Activated CD4-positive, alpha-beta T cell treated with anti-CD3 and anti-CD28 coated beads, Interleukin-2, amount 50 U/mL, for 16 hours (primary cell): Measurements from ENCODE around the gene RAB11B.
A peak's percentile ranks its signal among the peaks of the same experiment; 100 is the strongest.
"Not testable (repeated sequence)": the region's sequence is repeated elsewhere in the genome, so short reads cannot be mapped to it uniquely, and the experiment has no call there.

Experiments
- DNase-seq: peaks from one replicate; pipeline ENCODE4 v3.0.0-alpha.2; 2020

The RAB11B gene

DNA sequence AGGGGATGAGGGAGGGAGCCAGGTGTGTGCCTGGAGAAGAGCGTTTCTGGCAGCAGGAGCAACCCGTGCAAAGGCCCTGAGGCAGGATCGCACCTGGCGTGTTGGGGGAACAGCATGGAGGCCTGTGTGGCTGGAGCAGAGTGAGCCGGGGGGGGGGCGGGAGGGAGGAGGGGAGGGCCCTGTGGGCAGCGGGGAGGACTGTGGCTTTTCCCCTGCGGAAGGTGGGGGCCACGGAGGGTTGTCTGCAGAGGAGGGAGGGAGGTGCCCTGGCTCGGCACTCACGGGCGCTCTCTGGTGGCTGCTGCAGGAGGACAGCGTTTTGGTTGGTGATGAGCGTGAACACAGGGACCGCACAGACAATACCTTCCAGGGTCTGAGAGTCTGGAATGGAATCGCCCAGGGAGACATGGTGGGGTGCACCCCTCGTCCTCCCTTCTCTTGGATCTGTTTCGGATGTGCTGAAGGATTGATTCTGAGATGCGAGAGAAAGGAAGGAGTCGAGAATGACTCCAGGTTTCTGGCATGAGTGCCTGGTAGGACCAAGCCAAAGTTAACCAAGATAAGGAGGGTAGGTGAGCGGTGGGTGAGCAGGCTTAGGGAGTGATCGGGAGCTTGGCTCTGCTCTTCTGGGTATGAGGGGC is 6.5 kb downstream of the RAB11B start:
- peak; percentile 69 for DNase-seq

DNA sequence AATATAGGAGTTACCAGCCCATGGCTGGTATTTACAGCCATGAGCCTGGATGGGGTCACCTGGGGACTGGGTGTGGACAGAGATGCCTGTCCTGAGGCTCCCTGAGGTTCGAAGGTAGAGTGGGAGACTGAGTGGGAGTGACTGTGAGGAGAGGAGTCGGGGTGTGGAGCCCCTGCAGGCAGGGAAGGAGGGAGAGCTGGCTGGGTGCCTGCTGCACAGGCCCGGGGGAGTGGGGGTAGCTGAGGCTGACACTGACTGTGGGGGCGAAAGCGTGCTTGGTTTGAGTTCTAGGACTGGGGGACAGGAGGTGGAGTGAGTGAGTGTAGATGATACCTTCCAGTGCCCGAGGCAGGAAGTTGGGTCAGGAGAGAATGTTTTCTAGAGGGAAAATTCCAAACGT is 7.1 kb downstream of the RAB11B start:
- DNase-seq = no peak

DNA sequence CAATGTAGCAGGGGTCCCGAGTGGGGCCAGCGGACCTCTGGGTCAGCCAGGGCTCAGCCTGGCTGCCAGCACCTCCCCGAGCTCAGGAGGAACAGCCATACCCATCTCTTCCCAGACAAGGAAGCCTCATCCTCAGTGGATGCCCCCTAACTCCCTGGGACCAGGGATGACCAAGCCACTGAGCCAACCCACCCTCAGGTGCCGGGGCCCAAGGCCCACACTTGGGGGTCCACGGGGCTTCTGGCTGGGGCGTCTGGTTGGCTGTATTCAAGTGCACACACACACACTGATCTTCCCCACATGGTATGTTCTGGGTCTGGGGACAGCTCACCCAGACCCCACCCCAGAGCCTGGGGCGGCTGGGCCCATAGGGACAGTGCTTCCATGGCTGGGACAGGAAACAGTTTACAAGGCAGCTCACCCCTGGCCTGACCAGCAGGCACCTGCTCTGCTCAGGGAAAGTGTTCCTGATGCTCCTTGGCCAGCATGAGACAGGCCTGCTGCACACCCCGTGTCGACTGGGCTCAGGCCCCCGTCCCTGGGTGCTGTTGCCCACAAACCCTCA is 7.7 kb downstream of the RAB11B start:
- no peak for DNase-seq

DNA sequence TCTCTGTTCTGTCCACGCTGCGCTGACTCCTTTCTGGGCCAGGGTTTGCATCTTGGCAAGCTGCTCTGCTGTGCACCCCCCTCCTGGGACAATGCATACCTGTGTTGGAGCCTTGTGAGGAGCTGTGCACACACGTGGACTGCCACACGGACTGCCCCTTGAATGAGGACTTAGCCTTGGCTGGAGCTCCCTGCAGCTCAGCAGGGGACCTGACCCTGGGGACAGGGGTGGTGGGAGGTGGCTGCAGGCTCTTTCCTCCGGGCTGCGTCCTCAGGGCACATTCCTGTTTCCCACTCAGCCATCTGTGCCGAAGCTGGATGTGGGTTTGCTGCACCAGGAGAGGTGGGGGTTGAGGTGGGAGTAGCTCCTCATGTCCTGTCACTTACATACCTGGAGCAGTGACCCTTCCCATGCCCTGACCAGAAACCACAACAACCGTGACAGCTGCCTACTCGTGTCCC is 8.2 kb downstream of the RAB11B start:
- DNase-seq = no peak

DNA sequence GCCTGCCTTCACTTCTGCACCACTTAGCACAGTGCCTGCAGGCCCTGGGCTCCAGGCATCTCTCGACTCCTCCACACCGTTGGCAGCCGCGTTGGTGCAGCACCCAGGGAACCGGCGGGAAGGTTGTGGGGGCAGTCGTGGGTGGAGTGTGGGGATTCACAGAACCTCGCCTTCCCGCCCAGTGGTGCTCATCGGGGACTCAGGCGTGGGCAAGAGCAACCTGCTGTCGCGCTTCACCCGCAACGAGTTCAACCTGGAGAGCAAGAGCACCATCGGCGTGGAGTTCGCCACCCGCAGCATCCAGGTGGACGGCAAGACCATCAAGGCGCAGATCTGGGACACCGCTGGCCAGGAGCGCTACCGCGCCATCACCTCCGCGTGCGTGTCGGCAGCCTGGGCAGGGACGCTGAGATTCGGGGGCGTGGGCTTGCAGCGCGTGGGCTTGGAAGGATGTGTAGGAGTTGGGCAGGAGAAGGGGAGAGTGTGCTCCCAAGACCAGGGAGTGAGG is 9.6 kb downstream of the RAB11B start:
- no peak for DNase-seq

DNA sequence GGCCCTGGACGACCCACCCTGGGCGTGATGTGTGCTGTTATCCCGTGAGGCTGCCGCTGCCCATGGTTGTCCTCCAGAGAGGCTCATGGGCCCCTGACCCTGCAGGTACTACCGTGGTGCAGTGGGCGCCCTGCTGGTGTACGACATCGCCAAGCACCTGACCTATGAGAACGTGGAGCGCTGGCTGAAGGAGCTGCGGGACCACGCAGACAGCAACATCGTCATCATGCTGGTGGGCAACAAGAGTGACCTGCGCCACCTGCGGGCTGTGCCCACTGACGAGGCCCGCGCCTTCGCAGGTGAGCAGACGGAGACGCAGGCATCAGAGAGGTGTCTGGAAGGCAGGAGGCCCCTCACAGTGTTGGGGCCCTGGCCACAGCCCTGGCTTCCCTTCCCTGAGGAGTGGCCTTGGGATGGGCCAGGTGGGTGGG is 11.8 kb downstream of the RAB11B start:
- DNase-seq = no peak

DNA sequence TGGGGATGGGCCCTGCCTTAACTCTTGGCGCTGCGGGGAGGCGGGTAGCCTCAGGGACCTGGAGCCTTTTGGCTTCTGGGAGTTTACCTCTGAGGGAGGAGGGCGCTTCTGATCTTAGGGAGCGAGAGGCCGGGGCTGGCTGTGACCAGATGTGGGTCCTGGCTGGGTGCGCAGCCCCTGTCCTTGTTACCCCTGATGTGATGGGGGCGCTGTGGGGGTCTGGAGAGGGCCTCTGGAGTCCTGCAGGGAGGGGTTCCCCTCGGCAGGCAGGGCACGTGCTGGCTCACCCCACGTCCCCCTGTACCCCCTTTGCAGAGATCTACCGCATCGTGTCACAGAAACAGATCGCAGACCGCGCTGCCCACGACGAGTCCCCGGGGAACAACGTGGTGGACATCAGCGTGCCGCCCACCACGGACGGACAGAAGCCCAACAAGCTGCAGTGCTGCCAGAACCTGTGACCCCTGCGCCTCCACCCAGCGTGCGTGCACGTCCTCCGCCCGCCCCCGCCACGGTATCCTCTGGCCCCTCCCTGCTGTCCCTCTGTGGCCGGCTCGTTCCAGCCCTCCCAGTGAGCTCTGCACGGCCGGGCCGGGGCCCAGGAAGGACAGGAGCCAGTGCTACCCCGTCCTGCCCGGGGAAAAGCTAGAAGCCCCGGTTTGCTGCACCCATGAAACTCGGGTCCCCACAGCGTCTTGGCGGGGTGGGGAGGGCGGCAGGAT is 13.1 kb downstream of the RAB11B start:
- DNase-seq = no peak

DNA sequence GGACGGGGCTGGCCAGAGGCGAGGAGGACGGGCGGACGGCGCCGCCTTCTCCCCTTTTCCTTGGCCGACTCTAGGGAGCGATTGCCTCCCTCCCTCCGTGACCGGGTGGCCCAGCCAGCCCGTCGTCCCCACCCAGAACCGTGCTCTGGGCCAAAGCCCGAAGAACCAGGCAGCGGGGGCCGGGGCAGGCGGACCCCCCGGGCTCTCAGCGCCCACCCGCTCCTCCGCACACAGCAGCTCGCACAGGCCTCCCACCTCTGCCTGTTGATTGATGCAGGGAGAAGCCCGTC is 13.6 kb downstream of the RAB11B start:
- DNase-seq = no peak

DNA sequence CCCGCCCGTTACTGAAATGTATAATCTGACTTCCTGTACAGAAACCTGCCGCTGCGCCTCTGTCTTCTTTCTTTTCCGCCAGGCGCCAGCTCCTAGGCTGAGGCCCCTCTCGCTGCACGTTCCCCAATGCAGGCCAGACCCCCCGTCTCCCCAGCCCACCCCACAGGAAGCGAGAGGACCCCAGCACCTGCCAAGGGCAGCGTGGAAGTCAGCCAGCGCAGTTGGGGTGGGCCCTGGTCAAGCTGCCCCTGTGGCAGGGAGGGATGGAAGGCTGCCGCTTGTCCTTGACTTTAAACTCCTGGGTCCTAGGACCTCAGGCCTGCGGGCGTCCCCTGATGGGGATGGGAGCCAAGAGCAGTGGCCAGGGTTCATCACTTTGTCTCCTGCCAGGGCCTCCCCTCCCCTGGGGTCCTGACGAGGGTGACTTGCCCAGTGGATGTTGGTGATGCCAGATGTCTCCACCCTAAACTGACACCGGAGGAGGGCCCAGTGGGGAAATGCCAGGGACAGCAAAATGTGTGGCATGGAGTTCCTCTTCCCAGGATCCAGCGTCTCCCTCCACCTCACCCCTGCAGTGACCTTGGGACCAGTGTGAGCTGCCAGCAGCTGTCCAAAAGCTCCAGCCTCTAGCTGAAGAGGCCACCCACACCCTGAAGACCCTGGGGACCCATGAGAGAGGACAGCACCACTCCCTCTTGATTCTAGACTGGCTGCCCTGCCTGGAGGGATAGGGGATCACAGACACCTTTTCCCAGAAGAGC is 14.4 kb downstream of the RAB11B start:
- DNase-seq = no peak

DNA sequence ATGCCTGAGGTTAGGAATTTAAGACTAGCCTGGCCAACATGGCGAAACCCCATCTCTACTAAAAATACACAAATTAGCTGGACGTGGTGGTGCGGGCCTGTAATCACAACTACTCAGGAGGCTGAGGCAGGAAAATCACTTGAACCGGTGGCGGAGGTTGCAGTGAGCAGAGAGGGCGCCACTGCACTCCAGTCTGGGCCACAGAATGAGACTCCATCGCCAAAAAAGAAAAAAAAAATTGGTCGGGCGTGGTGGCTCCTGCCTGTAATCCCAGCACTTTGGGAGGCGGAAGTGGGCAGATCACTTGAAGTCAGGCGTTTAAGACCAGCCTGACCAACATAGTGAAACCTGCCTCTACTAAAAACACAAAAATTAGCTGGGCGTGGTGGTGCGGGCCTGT is 20.6 kb downstream of the RAB11B start:
- not testable (repeated sequence) for DNase-seq

DNA sequence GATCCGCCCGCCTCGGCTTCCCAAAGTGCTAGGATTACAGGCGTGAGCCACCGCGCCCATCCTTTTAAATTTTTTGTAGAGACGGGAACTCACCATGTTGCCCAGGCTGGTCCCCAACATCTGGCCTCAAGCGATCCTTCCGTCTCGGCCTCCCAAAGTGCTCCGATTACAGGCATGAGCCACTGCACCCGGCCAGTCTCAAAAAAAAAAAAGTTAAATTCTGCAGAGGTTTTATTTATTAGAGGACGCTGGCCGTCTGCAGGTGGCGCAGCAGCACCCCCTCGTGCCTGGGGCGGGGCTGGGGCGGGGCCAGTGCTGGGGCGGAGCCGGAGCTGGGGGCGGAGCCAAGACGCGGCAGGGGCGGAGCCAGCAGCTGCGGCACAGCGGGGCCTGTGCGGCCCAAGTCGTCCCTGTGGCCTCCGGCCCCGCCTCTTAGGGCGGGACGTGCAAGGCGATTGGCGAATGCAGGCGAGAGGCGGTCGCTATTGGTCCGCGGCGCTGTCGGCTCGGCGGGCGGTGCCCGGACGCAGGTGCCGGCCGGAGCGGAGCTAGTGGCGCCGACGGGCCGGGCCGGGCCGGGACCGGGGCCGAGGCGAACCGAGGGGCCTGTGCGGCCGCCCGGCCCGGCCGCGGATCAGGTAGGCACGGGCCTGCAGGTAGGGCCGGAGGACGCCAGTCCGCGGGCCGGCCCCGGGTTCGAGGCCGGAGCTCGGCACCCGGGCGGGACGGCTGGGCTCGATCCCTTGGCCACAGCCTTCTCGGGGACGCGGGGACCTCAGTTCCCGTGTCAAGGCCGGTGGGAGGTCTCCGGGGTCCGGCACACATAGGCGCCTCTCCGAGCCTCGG is 22.8 kb downstream of the RAB11B start, which contains the start of gene MARCHF2:
Gene MARCHF2, plus strand, starts transcription at position 523 of the 846 bp plus-strand sequence. CDS start 8,536 bp downstream, outside the sequence.
- DNase-seq = peak; percentile 98

DNA sequence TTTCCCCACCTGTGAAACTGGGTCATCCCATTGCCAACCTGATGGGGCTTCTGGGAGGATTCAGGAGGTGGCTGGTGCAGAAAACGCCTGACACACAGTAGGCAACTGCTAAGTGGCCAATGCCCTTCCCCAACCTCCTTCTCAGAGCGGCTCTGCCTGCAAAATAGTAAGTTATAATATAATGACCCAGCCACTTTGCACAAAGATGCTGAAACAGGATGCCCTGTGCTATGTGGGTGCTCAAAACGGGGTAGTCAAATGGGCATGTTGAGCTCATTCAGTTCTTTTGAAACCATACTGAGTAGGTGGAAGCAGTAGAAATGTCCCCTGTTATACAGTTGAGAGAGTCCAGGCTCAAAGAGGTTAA is 23.5 kb downstream of the RAB11B start:
- no peak for DNase-seq

DNA sequence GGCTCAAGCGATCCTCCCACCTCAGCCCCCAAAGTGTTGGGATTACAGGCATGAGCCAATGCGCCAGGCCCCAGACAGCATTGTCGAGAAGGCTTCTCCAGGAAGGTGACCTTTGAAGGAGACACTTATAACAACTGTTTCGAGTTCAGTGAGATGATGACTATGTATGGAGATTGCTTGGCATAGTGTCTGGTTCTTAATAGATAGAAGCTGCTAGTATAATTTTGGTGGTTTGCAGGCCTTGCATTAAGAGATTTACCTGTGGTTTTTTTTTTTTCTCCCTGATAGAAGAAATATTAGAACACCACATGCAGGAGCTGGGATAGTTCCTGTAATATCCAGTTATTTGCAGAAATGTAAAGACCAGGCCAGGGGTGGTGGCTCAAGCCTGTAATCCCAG is 26.6 kb downstream of the RAB11B start:
- no peak for DNase-seq

DNA sequence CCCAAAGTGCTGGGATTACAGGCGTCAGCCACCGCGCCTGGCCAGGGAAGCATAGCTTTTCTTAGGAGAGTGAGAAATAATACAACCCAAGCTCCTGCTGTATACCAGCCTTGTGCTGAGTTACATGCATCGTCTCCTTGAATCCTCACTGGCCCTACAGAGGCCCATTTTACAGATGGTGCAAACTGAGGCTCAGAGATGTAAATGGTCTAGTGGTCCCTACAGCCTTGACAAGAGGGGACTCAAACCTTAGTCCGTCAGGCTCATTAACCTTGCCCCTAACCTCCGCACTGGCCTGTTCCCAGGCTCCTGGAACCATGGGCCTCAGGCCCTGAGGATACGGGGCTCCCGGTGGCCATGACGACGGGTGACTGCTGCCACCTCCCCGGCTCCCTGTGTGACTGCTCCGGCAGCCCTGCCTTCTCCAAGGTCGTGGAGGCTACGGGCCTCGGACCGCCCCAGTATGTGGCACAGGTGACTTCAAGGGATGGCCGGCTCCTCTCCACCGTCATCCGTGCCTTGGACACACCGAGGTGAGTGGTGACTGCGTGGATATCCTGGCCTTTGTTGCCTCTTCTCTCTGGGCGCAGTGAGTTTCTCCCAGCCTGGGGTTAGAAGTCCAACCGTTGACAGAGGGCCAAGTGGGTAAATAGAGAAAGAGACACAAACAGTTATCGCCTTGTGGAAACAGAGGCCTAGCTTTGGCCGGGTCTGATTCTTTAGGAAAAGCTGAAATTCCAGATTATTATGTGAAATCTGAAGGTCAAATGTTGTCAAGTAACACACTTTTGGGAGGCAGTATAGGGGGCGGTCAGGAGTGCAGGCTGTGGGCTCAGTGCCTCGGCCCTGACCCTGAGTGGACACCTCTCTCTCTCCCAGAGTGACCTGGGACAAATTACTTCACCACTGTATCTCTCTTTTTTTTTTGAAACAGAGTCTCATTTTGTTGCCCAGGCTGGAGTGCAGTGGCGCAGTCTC is 31.6 kb downstream of the RAB11B start:
- DNase-seq = no peak

DNA sequence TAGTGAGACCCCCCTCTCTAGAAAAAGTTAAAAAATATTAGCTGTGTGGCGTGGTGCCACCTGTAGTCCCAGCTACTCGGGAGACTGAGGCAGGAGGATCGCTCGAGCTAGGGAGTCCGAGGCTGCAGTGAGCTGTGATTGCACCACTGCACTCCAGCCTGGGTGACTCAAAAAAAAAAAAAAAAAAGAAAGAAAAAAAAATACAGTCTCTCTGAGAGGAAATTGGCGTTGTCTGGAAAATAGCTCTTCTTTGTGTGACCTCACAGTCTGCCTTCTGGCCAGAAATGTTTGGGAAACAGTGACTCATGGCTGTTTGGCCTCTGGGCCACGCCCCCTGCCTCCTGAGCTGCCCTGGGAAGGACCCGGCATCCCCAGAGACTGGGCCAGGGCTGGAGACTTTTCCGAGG is 33.7 kb downstream of the RAB11B start:
- DNase-seq = no peak

DNA sequence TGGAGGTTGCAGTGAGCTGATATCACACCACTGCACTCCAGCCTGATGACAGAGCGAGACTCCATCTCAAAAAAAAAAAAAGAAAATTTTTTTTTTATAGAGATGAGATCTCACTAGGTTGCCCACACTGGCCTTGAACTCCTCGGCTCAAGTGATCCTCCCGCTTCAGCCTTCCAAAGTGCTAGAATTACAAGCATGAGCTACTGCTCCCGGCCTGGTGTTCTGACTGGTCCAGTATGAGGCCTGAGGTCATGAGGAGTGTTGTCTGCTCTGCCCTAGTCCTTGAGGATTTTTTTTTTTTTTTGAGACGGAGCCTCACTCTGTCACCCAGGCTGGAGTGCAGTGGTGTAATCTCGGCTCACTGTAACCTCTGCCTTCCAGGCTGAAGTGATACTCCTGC is 35.2 kb downstream of the RAB11B start:
- not testable (repeated sequence) for DNase-seq

DNA sequence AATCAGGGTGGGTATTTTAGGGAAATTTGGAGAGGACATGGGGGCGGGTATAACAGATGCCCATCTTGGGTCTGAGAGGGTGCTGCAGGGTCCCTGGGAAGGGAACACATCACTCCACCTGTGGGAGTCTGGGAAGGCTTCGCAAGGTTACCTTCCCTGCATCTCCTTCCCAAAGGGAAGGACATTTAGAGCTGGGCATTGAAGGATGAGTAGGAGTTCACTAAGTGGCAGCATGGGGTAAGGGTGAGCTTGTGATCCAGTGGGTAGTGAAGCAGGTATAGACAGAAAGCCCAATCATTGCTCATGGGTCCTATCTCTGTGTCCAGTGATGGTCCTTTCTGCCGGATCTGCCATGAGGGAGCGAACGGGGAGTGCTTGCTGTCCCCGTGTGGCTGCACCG is 36.1 kb downstream of the RAB11B start:
- DNase-seq = no peak

DNA sequence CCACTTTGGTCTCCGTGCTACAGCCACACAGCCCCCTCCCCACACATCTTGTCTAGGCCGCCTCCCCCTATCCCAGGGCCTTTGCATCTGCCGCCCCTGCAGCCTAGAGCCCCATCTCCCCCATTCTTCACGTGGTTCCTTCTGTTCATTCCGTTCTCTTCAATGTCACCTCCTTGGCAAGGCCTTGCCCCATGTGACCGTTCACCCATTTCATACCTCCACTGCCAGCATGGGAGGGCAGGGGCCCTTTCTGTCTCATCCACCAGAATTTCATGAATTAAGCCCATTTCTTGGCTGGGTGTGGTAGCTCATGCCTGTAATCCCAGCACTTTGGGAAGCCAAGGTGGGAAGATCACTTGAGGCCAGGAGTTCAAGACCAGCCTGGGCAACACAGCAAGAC is 38.9 kb downstream of the RAB11B start:
- DNase-seq = no peak

DNA sequence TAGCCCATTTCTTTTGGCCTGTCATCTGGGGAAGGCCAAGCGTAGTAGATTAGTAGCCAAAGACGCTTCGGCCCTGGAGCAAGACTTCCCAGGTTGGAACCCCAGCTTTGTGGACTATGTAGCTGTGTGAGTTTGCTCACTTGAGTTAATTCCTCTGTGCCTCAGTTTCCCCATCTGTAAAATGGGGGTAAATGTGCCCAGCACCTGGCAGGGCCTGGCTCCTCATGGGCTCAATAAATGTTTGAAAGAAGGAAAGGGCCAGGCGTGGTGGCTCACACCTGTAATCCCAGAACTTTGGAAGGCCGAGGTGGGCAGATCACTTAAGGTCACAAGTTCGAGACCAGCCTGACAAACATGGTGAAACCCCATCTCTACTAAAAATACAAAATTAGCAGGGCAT is 39.7 kb downstream of the RAB11B start:
- no peak for DNase-seq

DNA sequence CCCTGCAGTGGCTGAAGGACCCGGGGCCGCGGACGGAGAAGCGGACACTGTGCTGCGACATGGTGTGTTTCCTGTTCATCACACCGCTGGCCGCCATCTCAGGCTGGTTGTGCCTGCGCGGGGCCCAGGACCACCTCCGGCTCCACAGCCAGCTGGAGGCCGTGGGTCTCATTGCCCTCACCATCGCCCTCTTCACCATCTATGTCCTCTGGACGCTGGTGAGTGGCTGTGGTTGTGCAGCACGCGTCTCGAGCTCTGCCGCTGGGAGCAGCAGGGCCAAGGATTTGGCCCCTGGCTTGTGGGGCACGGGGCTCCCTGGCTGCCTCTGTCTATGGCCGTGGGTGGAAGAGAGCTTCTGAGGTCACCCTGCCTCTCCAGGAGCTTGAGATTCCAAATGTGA is 40.5 kb downstream of the RAB11B start:
- no peak for DNase-seq

DNA sequence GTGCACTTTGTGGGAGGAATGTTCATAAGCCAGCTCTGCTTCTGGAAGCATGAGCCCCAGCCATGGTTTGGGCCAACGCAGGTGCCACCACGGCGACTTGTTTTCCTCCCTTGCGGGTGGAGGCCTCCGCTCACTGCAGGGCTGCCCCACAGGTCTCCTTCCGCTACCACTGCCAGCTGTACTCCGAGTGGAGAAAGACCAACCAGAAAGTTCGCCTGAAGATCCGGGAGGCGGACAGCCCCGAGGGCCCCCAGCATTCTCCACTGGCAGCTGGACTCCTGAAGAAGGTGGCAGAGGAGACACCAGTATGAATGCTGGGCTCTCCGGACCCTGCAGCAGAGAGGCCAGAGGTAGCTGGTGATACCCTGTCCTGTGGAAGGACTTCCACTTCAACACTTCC is 48.1 kb downstream of the RAB11B start:
- DNase-seq = no peak
